GM08714 (cell line): ENCODE data around the gene TNFAIP2.
A peak's percentile ranks its signal among the peaks of the same experiment; 100 is the strongest.

ENCODE experiments used
- H3K4me3 ChIP-seq: fragments of 200-500 bp; sonication (Bioruptor generic); 2 replicates; pipeline ENCODE4 v1.5.1; 2014; ENCODE audit warnings: mild to moderate bottlenecking, low read length, inconsistent platforms
- ZNF274 ChIP-seq: IDR thresholded peaks from 2 replicates; pipeline ENCODE4 v1.6.1; 2012; ENCODE audit warnings: mild to moderate bottlenecking, low read depth, low read length

TNFAIP2 gene

DNA sequence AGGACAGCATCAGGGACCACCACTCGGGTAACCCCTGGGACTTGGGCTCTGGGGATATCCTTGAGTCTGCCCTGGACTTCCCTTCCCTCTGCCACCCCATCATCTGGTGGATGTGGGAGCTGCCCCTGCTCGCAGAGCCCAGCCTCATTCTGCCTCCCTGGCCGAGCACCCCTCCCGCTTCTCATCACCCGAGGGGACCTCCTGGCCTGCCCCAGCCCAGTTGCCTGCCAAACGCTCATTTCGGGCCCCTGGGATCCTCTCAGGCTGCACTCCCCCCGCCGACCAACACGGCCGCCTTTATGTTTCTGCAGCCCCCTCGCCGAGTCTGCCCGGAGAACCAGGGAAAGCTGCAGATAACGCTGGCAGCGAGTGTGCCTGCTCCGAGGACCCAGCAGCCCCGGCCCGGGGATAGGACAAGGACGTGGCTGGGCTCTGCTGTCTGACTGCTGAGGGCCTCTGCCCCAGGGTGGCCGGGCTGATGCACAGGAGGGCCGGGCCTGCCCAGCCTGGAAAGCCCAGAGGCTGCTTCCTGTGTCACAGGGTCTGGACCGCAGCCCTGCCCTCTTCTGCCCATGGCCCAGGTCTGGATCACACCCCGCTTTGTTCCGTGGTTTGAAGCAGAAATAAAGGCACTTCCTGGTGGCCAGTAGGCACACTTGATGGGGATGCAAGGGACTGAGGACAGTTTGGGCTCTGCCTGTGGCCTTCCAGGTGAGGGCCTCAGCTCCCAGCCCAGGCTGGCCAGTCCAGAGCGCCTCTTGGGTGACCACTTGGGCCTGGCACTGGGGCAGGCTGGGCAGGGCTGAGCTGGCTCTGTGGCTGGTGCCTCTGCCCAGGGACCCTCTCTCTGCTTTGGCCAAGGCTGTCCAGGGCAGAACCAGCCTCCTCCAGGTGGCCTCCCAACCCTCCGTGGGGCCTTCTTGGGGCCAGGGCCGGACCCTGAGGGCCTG, 33.6 kb upstream of the TNFAIP2 start:
- no peak overlapping the region for H3K4me3 ChIP-seq
- no peak for TF ChIP-seq ZNF274

DNA sequence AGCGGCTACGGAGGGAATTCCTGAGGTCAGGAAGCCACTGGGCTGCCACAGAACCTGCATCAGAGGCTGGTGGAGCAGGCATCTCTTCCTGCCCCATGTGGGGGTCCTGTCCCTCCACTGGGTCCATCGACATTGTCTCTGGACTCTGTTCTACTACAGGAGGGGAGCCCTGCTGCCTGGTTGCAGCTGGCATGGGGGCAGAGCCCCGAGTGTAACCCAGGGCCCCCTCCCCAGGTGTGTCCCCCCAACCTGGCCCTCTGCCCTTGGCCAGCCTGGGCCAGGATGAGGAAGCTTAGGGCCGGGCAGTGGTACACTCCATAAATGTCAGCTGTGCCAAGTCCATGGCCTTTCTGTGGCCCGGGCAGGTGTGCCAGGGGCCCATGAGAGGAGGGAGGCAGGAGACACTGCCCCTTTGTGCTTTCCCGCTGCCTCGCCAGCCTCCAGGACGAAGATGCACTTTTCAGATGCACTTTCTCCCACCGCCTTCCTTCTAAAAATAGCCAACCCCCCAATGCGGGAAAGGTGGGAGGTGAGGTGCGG, 32.7 kb upstream of the TNFAIP2 start:
- TF ChIP-seq ZNF274, result no peak
- H3K4me3 ChIP-seq, result no peak overlapping the region

- H3K4me3 ChIP-seq, result peak overlapping the region; percentile 25; the same call in 1 of the 2 replicates
- no peak for TF ChIP-seq ZNF274
Measured at GRCh38 chr14:103091041-103091882, 32.0 kb upstream of the TNFAIP2 start.

GRCh38 chr14:103091883-103092222, 31.4 kb upstream of the TNFAIP2 start:
- peak overlapping the region; percentile 25; the same call in 1 of the 2 replicates for H3K4me3 ChIP-seq
- no peak for TF ChIP-seq ZNF274

GRCh38 chr14:103093856-103094405, 29.3 kb upstream of the TNFAIP2 start:
- no peak for TF ChIP-seq ZNF274
- no peak overlapping the region for H3K4me3 ChIP-seq

DNA sequence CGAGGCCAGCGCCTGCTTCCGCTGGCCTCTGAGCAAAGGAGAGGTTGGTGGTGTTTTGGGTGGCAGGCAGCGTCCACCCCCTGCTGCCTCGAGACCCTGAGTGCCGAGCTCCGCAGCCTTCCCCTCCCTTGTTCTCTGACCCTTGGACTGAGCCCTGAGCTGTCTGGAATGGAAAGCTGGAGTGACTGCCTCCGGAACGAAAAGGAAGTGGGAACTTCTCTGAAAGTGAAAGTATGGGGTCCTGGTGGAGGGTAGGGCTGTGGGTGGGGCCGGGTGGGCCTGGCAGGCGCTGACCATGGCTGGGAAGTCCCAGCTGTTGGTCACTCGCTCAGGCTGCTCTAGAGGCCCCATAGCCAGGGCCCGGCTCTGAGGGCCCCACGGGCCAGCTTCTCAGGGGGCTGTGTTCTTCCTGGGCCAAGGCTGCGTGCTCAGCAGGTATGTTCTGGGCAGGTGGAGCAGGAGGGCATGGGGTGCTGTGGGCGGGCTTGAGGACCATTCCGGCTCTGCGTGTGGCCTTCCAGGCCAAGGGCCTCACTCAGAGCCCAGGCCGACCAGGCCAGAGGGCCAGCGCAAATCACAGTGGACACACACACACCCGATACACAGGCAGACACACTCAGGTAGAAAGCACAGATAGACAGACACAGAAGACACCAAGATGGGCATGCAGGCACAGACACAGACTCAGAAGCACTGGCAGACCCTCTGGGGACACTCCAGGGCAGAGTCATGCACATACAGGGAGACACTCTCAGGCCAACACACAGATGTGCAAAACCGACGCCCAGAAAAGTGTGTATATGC, 28.7 kb upstream of the TNFAIP2 start, which contains the start of gene EXOC3L4:
Gene EXOC3L4, plus strand, starts transcription at position 320 of the 804 bp plus-strand sequence. CDS start 5,495 bp downstream, outside the sequence.
- no peak for TF ChIP-seq ZNF274
- H3K4me3 ChIP-seq, result no peak within 1 kb of the TSS

DNA sequence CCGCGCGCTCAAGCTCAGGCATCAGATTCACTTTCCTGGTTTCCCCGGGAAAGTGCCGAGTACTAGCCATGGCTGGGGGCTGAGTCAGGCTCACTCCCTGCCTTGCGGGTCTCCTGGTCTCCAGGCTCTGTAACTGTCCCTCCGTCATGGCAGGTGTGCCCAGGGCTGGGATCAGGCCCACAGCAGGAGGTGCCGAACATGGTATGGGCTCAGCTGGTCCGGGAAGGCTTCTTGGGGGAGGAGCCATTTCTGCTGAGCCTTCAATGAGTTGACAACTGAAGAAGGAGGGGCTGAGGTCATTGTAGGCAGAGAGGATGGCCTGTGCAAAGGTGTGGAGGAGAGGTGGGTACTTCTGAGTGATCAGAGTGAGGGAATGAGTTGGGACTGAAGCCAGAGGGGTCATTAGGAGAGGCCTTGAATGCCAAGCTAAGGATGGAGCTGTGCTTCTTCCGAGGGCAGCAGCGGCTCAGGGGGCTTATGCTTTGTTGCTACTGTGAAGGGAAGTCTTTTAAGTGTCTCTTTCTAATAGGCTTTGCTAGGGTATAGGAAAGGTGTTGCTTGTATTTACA, 28.0 kb upstream of the TNFAIP2 start:
- H3K4me3 ChIP-seq, result no peak overlapping the region
- TF ChIP-seq ZNF274, result no peak

DNA sequence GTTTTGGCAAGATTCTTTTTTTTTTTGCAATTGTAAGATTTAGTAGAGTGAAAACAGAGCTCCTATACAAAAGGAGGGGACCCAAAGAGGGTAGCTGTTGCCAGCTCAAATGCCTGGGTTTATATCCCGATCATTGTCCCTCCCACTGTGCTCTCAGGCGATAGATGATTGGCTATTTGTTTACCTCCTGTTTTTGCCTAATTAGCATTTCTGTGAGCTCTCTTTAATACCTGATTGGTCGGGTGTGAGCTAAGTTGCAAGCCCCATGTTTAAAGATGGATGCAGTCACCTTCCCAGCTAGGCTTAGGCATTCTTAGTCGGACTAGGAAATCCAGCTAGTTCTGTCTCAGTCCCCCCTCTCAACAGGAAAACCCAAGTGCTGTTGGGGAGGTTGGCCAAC, 26.9 kb upstream of the TNFAIP2 start:
- H3K4me3 ChIP-seq, result no peak overlapping the region
- TF ChIP-seq ZNF274, result no peak

DNA sequence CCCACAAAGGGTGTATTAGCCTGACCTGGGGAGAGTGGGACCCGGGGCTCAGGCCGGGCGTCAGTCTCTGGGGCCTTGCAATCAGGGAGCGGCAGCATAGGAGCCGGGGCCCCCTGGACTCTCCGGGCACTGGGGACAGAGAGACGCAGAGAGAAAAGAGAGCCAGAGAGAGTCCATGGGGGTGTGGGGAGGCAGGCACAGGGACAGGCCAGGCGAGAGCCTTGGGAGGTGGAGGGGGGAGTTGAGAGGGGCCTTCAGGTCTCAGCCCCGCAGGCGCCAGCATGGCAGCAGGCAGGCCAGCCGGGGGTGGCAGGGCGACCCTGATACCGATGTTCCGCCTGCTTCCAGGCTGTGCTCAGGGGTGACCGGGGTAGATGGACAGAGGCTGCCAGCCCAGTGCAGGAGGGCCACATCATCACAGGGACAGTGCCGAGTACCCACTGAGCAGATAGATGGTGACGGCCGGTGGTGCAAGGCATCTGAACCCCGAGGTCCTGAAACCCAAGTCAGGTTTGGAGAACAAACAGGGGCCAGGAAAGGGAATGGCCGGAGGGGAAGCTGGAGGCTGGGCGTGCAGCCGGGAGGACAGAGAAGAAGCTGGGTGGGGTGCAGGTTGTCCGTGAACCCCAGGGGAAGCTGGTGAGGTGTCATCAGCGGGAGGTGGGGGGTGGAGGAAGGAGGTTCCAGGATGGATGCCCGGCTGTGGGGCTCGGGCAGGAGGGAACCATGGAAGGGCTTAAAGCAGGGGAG, 25.8 kb upstream of the TNFAIP2 start:
- no peak overlapping the region for H3K4me3 ChIP-seq
- no peak for TF ChIP-seq ZNF274

DNA sequence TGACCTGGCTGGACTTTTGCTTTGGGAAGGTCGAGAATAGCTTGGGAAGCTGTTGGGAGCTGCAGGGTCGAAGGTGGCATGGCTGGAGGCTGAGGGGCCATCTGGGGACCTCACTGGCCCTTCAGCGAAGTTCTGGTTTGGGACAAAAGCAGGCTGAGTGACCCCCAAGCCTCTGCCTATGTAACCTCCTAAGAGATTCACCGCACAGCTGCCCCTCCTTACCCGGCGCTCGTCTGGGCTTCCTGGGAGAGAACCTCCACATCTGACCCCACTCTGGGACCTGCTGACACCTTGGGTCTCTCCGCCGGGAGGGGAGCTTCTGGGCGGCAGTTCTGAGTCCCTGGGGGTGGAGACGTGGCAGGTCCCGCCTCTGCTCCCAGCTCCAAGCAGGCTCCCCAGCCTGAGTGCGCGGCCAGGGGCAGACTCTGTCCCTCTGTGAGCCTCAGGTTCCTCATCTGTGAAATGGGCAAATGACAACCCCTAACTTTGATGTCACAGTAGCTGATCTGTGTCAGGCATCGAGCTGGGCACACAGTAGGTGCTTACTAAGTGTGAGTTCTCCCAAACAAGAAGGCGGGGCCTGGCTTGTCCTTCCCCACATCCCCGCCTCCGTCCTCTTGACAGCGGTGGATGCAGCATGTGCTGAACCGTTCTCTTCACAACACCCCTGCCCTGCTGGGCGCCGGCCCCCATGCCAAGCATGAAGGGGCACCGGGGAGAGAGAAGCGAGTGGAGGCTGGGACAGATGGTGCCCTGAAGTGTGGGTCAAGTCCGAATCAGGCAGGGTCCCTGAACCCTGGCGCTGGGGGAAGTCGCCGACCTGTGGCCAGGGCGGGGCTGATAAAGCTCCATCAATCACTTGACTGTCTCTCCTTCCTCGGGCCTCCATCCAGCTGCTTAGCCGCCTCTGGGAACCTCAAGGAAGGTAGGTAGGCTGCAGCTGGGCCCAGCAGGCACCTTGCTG, 25.0 kb upstream of the TNFAIP2 start:
- H3K4me3 ChIP-seq, result no peak overlapping the region
- TF ChIP-seq ZNF274, result no peak

DNA sequence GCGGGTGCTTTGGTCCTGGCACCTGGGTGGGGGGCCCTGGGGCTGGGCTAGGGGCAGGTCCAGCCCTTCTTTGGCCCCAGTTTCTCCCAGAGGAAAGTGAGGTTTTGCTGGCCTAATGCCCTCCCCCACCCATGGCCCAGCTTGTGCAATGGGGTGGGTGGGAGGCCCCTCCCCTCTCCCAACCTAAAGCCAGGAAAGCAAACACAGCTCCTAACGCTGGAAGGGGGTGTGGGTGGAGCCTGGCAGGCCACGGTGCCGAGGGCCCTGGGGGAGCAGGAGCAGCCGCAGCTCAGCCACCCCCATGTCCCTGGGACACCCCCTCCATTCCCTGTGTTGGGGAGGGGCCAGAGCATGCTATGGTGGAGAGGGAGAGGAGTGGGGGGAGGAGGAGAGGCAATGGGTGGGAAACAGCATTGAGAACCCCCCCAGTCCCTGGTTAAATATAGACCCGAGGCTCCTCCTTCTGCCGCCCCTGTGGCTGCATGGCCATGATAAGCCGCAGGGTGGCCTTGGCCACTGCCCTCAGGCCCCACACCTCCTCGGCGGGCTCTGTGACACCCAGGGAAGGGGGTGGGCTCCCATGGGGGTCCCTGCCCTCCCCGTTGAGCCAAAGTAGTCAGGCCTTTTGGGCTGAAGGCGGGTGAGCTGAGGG, 24.1 kb upstream of the TNFAIP2 start:
- H3K4me3 ChIP-seq, result no peak overlapping the region
- no peak for TF ChIP-seq ZNF274
